Stimulated activated CD4-positive, alpha-beta T cell treated with anti-CD3 and anti-CD28 coated beads, Interleukin-15, amount 100 ng/mL, for 24 hours (primary cell): ENCODE measurements around the gene KLHL40.
"Not testable (repeated sequence)": the region's sequence is repeated elsewhere in the genome, so short reads cannot be mapped to it uniquely, and the experiment has no call there.

Experiments
- DNase-seq: peaks from one replicate; pipeline ENCODE4 v3.0.0-alpha.2; 2020

The KLHL40 gene

GRCh38 chr3:42705962-42706585 is 20.7 kb downstream of the KLHL40 start:
- DNase-seq, result no peak

GRCh38 chr3:42706721-42707619 is 21.6 kb downstream of the KLHL40 start:
- no peak for DNase-seq

GRCh38 chr3:42707620-42708355 is 22.5 kb downstream of the KLHL40 start:
- no peak for DNase-seq

- no peak for DNase-seq
These were observed 23.3 kb downstream of the KLHL40 start for GRCh38 chr3:42708611-42709151.

- DNase-seq, result no peak
These were observed 24.3 kb downstream of the KLHL40 start for GRCh38 chr3:42709621-42710020.

- no peak for DNase-seq
These were observed 25.1 kb downstream of the KLHL40 start for GRCh38 chr3:42710323-42711021.

GRCh38 chr3:42711491-42712343 is 26.4 kb downstream of the KLHL40 start:
- no peak for DNase-seq

- no peak for DNase-seq
These were observed 27.0 kb downstream of the KLHL40 start for GRCh38 chr3:42712344-42712648.

- no peak for DNase-seq
These were observed 27.5 kb downstream of the KLHL40 start for GRCh38 chr3:42712688-42713372.

GRCh38 chr3:42713747-42714146 is 28.4 kb downstream of the KLHL40 start:
- DNase-seq, result no peak

- DNase-seq, result no peak
These were observed 29.0 kb downstream of the KLHL40 start for GRCh38 chr3:42714171-42714852.

- DNase-seq, result no peak
These were observed 32.0 kb downstream of the KLHL40 start for GRCh38 chr3:42717306-42717705.

GRCh38 chr3:42718338-42718737 is 33.0 kb downstream of the KLHL40 start:
- no peak for DNase-seq

- no peak for DNase-seq
These were observed 33.7 kb downstream of the KLHL40 start for GRCh38 chr3:42719002-42719401.

- no peak for DNase-seq
These were observed 34.8 kb downstream of the KLHL40 start for GRCh38 chr3:42720126-42720525.

GRCh38 chr3:42721690-42722089 is 36.4 kb downstream of the KLHL40 start:
- DNase-seq, result no peak

- DNase-seq, result not testable (repeated sequence)
These were observed 37.1 kb downstream of the KLHL40 start for GRCh38 chr3:42722442-42722841.

- no peak for DNase-seq
These were observed 37.9 kb downstream of the KLHL40 start for GRCh38 chr3:42723219-42723618.

GRCh38 chr3:42725454-42725853 is 40.1 kb downstream of the KLHL40 start:
- no peak for DNase-seq

GRCh38 chr3:42728056-42728455 is 42.7 kb downstream of the KLHL40 start:
- no peak for DNase-seq
